Activated CD4-positive, alpha-beta T cell treated with anti-CD3 and anti-CD28 coated beads for 36 hours (primary cell): ENCODE data around the gene ZNF574. TPM values are rescaled to one million over a fixed set of nuclear protein-coding genes. Genes with fewer than 3 reads are reported as not detected.
A peak's percentile ranks its signal among the peaks of the same experiment; 100 is the strongest.

Experiments used
- ATAC-seq: fragments of 200-7000 bp; cut with Tn5 transposase; one replicate; pipeline ENCODE4 v1.10.0; 2021; ENCODE audit warnings: mild to moderate bottlenecking, moderate library complexity
- CTCF ChIA-PET: fragments of 350-600 bp; sonication (Branson Sonifier 250); formaldehyde crosslinking; loops from one replicate; lab custom pipeline; 2021; ENCODE audit warnings: antibody characterized with exemption; lab: Charles Lee
- POLR2A ChIA-PET: fragments of 350-600 bp; sonication (Branson Sonifier 250); formaldehyde crosslinking; loops from one replicate; lab custom pipeline; 2021; ENCODE audit warnings: antibody characterized with exemption, inconsistent platforms; lab: Charles Lee
- DNase-seq: peaks from one replicate; pipeline ENCODE4 v3.0.0-alpha.2; 2020
- H3K27ac Mint-ChIP-seq: one replicate; pipeline ENCODE4 v1.8.0; 2021; ENCODE audit warnings: mixed read lengths
- H3K27me3 Mint-ChIP-seq: one replicate; pipeline ENCODE4 v1.8.0; 2021; ENCODE audit warnings: mixed read lengths
- H3K36me3 Mint-ChIP-seq: one replicate; pipeline ENCODE4 v1.8.0; 2021; ENCODE audit warnings: low read depth, mixed read lengths
- H3K4me1 Mint-ChIP-seq: one replicate; pipeline ENCODE4 v1.8.0; 2021; ENCODE audit warnings: mixed read lengths
- H3K4me3 Mint-ChIP-seq: one replicate; pipeline ENCODE4 v1.8.0; 2021; ENCODE audit warnings: mild to moderate bottlenecking, moderate library complexity, mixed read lengths
- H3K9me3 Mint-ChIP-seq: one replicate; pipeline ENCODE4 v1.8.0; 2021; ENCODE audit warnings: low read depth, mixed read lengths
- intact Hi-C, 2 experiments: fragments of 100-400 bp; cut with DNase I in 1 of 2; cut with micrococcal nuclease in 1 of 2; formaldehyde crosslinking; loops; one replicate each; pipeline versions ENCODE4 v1.14.2 to v1.15.1; 2022 to 2024; cut with DNase I, micrococcal nuclease
- total RNA-seq, 2 experiments: library from RNA; stranded (reverse); gene quantifications; one replicate each; pipeline ENCODE4 v1.2.3, GENCODE V29; 2021

ZNF574 gene
- total RNA-seq, 2 experiments from 2014 or later: 10.7 to 14.8 TPM

GRCh38 chr19:42129399-42130253 lies 53.7 kb downstream of the ZNF574 start:
- DNase-seq (no peak), ATAC-seq (no peak)
- ChIA-PET CTCF (interaction anchor here (0.9 to 1.7 kb wide), 2 partner anchors 10 to 21 kb away, joined by 4 to 8 read pairs; no protein-coding TSS in a partner anchor), POLR2A (no interaction called here)
- Mint-ChIP-seq H3K27ac (peak overlapping the region; percentile 85), H3K9me3 (no peaks in the 10 kb centered on the region), H3K4me1 (peaks cover 61% of the 10 kb centered on the region), H3K36me3 (peaks cover 4% of the 10 kb centered on the region), H3K27me3 (no peaks in the 10 kb centered on the region), H3K4me3 (peak overlapping the region; percentile 81)
- intact Hi-C loops: no loop called here

- H3K36me3 Mint-ChIP-seq: no peaks in the 10 kb centered on the region
- peaks cover 60% of the 10 kb centered on the region for H3K4me1 Mint-ChIP-seq
- CTCF ChIA-PET: no interaction called here
- DNase-seq (no peak), ATAC-seq (no peak)
- no peaks in the 10 kb centered on the region for H3K27me3 Mint-ChIP-seq
- POLR2A ChIA-PET: no interaction called here
- H3K4me3 Mint-ChIP-seq: peak overlapping the region; percentile 81
- H3K9me3 Mint-ChIP-seq: no peaks in the 10 kb centered on the region
- H3K27ac Mint-ChIP-seq: peak overlapping the region; percentile 85
- intact Hi-C loops: no loop called here
Measured at GRCh38 chr19:42130254-42130573, 54.2 kb downstream of the ZNF574 start.

Other genes starting within 250 kb of the ZNF574 start
- not detected for gene LYPD4, start 231.5 kb upstream of the ZNF574 start, total RNA-seq
- gene DMRTC2, start 231.1 kb upstream of the ZNF574 start, total RNA-seq: not detected
- gene RPS19, start 215.9 kb upstream of the ZNF574 start, total RNA-seq: 1,000 to 10,000 TPM; 2,342 to 3,204 TPM
- 1 to 10 TPM; 4.0 to 4.1 TPM for gene CD79A, start 198.9 kb upstream of the ZNF574 start, total RNA-seq
- 100 to 1,000 TPM; 231 to 276 TPM for gene ARHGEF1, start 193.0 kb upstream of the ZNF574 start, total RNA-seq
- gene ERFL, start 147.7 kb upstream of the ZNF574 start, total RNA-seq: 1 to 10 TPM; 1.7 to 1.9 TPM
- 10 to 100 TPM; 35.3 to 49.7 TPM for gene RABAC1, start 116.8 kb upstream of the ZNF574 start, total RNA-seq
- gene ATP1A3, start 81.9 kb upstream of the ZNF574 start, total RNA-seq: 1 to 10 TPM; 1.8 TPM
- 1 to 10 TPM; 1.6 to 1.7 TPM for gene GRIK5, start 6.0 kb upstream of the ZNF574 start, total RNA-seq
- gene POU2F2, start 56.3 kb downstream of the ZNF574 start, total RNA-seq: 10 to 100 TPM; 43.6 to 62.8 TPM
- 10 to 100 TPM; 25.9 to 27.3 TPM for gene DEDD2, start 141.5 kb downstream of the ZNF574 start, total RNA-seq
- 10 to 100 TPM; 11.9 to 15.2 TPM for gene ZNF526, start 144.1 kb downstream of the ZNF574 start, total RNA-seq
- gene GSK3A, start 166.4 kb downstream of the ZNF574 start, total RNA-seq: 10 to 100 TPM; 32.6 to 43.5 TPM
- gene ERF, start 179.0 kb downstream of the ZNF574 start, total RNA-seq: 10 to 100 TPM; 65.5 to 66.4 TPM
- gene CIC, start 193.1 kb downstream of the ZNF574 start, total RNA-seq: 10 to 100 TPM; 62.8 to 66.3 TPM
- 1 to 10 TPM in 1 of 2 experiments, under 1 TPM in 1; 0.63 to 1.0 TPM for gene PRR19, start 226.0 kb downstream of the ZNF574 start, total RNA-seq
- gene PAFAH1B3, start 226.5 kb downstream of the ZNF574 start, total RNA-seq: 10 to 100 TPM; 43.4 to 53.9 TPM
- gene TMEM145, start 237.1 kb downstream of the ZNF574 start, total RNA-seq: under 1 TPM; 0.53 to 0.69 TPM
- gene MEGF8, start 249.5 kb downstream of the ZNF574 start, total RNA-seq: 1 to 10 TPM; 5.2 to 5.3 TPM